PC-9 (cell line): Measurements from ENCODE around the gene TBPL2. TPM values are rescaled to one million over a fixed set of nuclear protein-coding genes. Genes with fewer than 3 reads are reported as not detected.

Source experiments
- BruUV-seq: library from RNA; stranded (reverse); fragments of 400-500 nt; replicated peaks from 2 replicates; lab custom pipeline; 2021; lab: Mats Ljungman, UMichigan
- CTCF ChIA-PET: fragments of 300-600 bp; sonication (Branson Sonifier 250); formaldehyde crosslinking; loops from one replicate; lab custom pipeline; 2022; ENCODE audit warnings: antibody characterized with exemption; lab: Charles Lee
- POLR2A ChIA-PET: fragments of 300-600 bp; sonication (Branson Sonifier 250); formaldehyde crosslinking; loops from one replicate; lab custom pipeline; 2022; ENCODE audit warnings: antibody characterized with exemption; ENCODE audit not compliant: unreplicated experiment; lab: Charles Lee
- DNase-seq, 2 experiments: peaks; one replicate each; pipeline versions ENCODE4 v3.0.0 to v3.0.0-alpha.2; 2015 to 2022; ENCODE audit warnings: mixed read lengths in 1 of 2
- H2AFZ ChIP-seq: fragments of 200-600 bp; sonication (generic); 2 replicates; pipeline ENCODE4 v1.8.1; 2017; ENCODE audit warnings: antibody characterized with exemption
- H3F3A ChIP-seq: fragments of 200-600 bp; sonication (generic); 2 replicates; pipeline ENCODE4 v1.8.1; 2017; ENCODE audit warnings: antibody characterized with exemption, mild to moderate bottlenecking, low read depth; ENCODE audit not compliant: insufficient read depth
- H3K27ac ChIP-seq: fragments of 200-600 bp; sonication (generic); 2 replicates; pipeline ENCODE4 v1.6.1; 2016; ENCODE audit warnings: mixed run types
- H3K27me3 ChIP-seq: fragments of 200-600 bp; sonication (generic); 2 replicates; pipeline ENCODE4 v1.6.1; 2016; ENCODE audit warnings: low read depth, mixed run types; ENCODE audit not compliant: insufficient read depth
- H3K36me3 ChIP-seq: fragments of 200-600 bp; sonication (generic); 2 replicates; pipeline ENCODE4 v1.6.1; 2016; ENCODE audit warnings: low read depth, mixed run types
- H3K4me1 ChIP-seq: fragments of 200-600 bp; sonication (generic); replicated peaks from 2 replicates; pipeline ENCODE4 v1.6.1; 2016; ENCODE audit warnings: mixed run types; ENCODE audit not compliant: insufficient read depth
- H3K4me2 ChIP-seq: fragments of 200-600 bp; sonication (generic); 2 replicates; pipeline ENCODE4 v1.6.1; 2017; ENCODE audit warnings: mixed run types
- H3K4me3 ChIP-seq: fragments of 200-600 bp; sonication (generic); 2 replicates; pipeline ENCODE4 v1.6.1; 2016; ENCODE audit warnings: mixed run types
- H3K79me2 ChIP-seq: fragments of 200-600 bp; sonication (generic); 2 replicates; pipeline ENCODE4 v1.6.1; 2017; ENCODE audit warnings: low read depth, mixed run types
- H3K9me2 ChIP-seq: fragments of 200-600 bp; sonication (generic); 2 replicates; pipeline ENCODE4 v1.8.1; 2017; ENCODE audit warnings: mild to moderate bottlenecking; ENCODE audit not compliant: insufficient read depth
- H3K9me3 ChIP-seq: fragments of 200-600 bp; sonication (generic); 2 replicates; pipeline ENCODE4 v1.8.1; 2016; ENCODE audit warnings: low read depth; ENCODE audit not compliant: insufficient read depth
- H4K20me1 ChIP-seq: fragments of 200-600 bp; sonication (generic); 2 replicates; pipeline ENCODE4 v1.8.1; 2017; ENCODE audit not compliant: insufficient read depth
- CTCF ChIP-seq: fragments of 200-600 bp; sonication (generic); conservative IDR thresholded peaks from 2 replicates; pipeline ENCODE4 v1.6.1; 2017; ENCODE audit warnings: mixed run types, antibody characterized with exemption, mild to moderate bottlenecking, moderate library complexity
- EZH2 ChIP-seq: fragments of 200-600 bp; sonication (generic); IDR thresholded peaks from 2 replicates; pipeline ENCODE4 v1.8.0; 2017; ENCODE audit warnings: antibody characterized with exemption, low read depth
- intact Hi-C: fragments of 100-400 bp; cut with micrococcal nuclease; formaldehyde crosslinking; loops from one replicate; pipeline ENCODE4 v1.10.0; 2022; ENCODE audit not compliant: unreplicated experiment
- total RNA-seq: library from RNA; stranded (reverse); gene quantifications from 2 replicates; pipeline ENCODE4 v1.2.3, GENCODE V29; 2021

TBPL2 gene
- total RNA-seq, 1 experiment from 2014 or later = not detected

GRCh38 chr14:55450539-55450938 lies 10.1 kb upstream of the TBPL2 start:
- intact Hi-C loops = no loop called here
- ChIA-PET CTCF (no interaction called here), POLR2A (no interaction called here)
- H3K36me3 ChIP-seq = no peaks in the 10 kb centered on the region
- no peaks in the 10 kb centered on the region for H3K79me2 ChIP-seq
- no peak overlapping the region for H3K27ac ChIP-seq
- H4K20me1 ChIP-seq = no peaks in the 10 kb centered on the region
- no peak overlapping the region for H3K4me3 ChIP-seq
- DNase-seq = no peak
- BruUV-seq = no TSS peak
- H2AFZ ChIP-seq = no peak overlapping the region
- H3K4me1 ChIP-seq = peaks cover 91% of the 10 kb centered on the region
- TF ChIP-seq EZH2 (no peak), CTCF (no peak)
- peaks cover 46% of the 10 kb centered on the region for H3F3A ChIP-seq
- no peaks in the 10 kb centered on the region for H3K9me3 ChIP-seq
- H3K27me3 ChIP-seq = no peaks in the 10 kb centered on the region
- H3K4me2 ChIP-seq = no peak overlapping the region
- H3K9me2 ChIP-seq = no peaks in the 10 kb centered on the region

GRCh38 chr14:55450124-55450523 lies 9.7 kb upstream of the TBPL2 start:
- no peak overlapping the region for H3K4me3 ChIP-seq
- H3K9me3 ChIP-seq = no peaks in the 10 kb centered on the region
- no peak for DNase-seq
- CTCF ChIA-PET = no interaction called here
- H3K9me2 ChIP-seq = no peaks in the 10 kb centered on the region
- no peaks in the 10 kb centered on the region for H4K20me1 ChIP-seq
- intact Hi-C loops = no loop called here
- H3K4me2 ChIP-seq = no peak overlapping the region
- BruUV-seq = no TSS peak
- peaks cover 43% of the 10 kb centered on the region for H3F3A ChIP-seq
- H3K27ac ChIP-seq = no peak overlapping the region
- H3K27me3 ChIP-seq = no peaks in the 10 kb centered on the region
- POLR2A ChIA-PET = no interaction called here
- no peaks in the 10 kb centered on the region for H3K79me2 ChIP-seq
- H2AFZ ChIP-seq = no peak overlapping the region
- TF ChIP-seq EZH2 (no peak), CTCF (no peak)
- H3K4me1 ChIP-seq = peaks cover 88% of the 10 kb centered on the region
- H3K36me3 ChIP-seq = no peaks in the 10 kb centered on the region

GRCh38 chr14:55449116-55449515 lies 8.7 kb upstream of the TBPL2 start:
- Histone ChIP-seq H2AFZ (no peak overlapping the region), H3K27ac (peak overlapping the region; percentile 86), H3K4me2 (no peak overlapping the region), H3K9me3 (no peaks in the 10 kb centered on the region), H3K79me2 (no peaks in the 10 kb centered on the region), H4K20me1 (no peaks in the 10 kb centered on the region), H3F3A (peaks cover 33% of the 10 kb centered on the region), H3K4me1 (peaks cover 78% of the 10 kb centered on the region), H3K4me3 (no peak overlapping the region), H3K9me2 (no peaks in the 10 kb centered on the region), H3K36me3 (no peaks in the 10 kb centered on the region), H3K27me3 (no peaks in the 10 kb centered on the region)
- DNase-seq = no peak
- CTCF ChIA-PET = interaction anchor here (0.6 kb wide), 1 partner anchor 151 kb away, joined by 3 read pairs; no protein-coding TSS in a partner anchor
- intact Hi-C loops = loop anchor here (2.0 to 10.0 kb wide), 3 partner anchors 158 to 250 kb away; no protein-coding TSS in a partner anchor
- POLR2A ChIA-PET = no interaction called here
- TF ChIP-seq CTCF (no peak), EZH2 (no peak)
- BruUV-seq = no TSS peak
